Stimulated activated naive CD8-positive, alpha-beta T cell treated with anti-CD3 and anti-CD28 coated beads, Interleukin-15, amount 100 ng/mL, for 72 hours (primary cell): ENCODE data around the gene PLAC1.

Experiments
- ATAC-seq: fragments of 150-1000 bp; cut with Tn5 transposase; 2 replicates; pipeline ENCODE4 v1.10.0; 2021; ENCODE audit warnings: mild to moderate bottlenecking, moderate library complexity
- DNase-seq, 2 donors: peaks; one replicate each; pipeline ENCODE4 v3.0.0; 2021 to 2022
- H3K27ac Mint-ChIP-seq, 2 donors: one replicate each; pipeline ENCODE4 v1.8.0; 2022; ENCODE audit warnings: mild to moderate bottlenecking in 2 of 2, mixed read lengths in 2 of 2, moderate library complexity in 2 of 2
- H3K27me3 Mint-ChIP-seq: one replicate; pipeline ENCODE4 v1.8.0; 2022; ENCODE audit warnings: mixed read lengths
- H3K4me1 Mint-ChIP-seq: one replicate; pipeline ENCODE4 v1.8.0; 2022; ENCODE audit warnings: mild to moderate bottlenecking, mixed read lengths
- H3K4me3 Mint-ChIP-seq, 2 donors: one replicate each; pipeline ENCODE4 v1.8.0; 2022; ENCODE audit warnings: mild to moderate bottlenecking in 2 of 2, mixed read lengths in 2 of 2, moderate library complexity in 1 of 2
- H3K9me3 Mint-ChIP-seq, 2 donors: one replicate each; pipeline ENCODE4 v1.8.0; 2022; ENCODE audit warnings: mixed read lengths in 2 of 2

PLAC1 gene

GRCh38 chrX:134658002-134658759 lies at the start of gene PLAC1:
TSS of gene PLAC1 (minus strand) at chrX:134658471. CDS start at chrX:134566682, 91,789 bp downstream.
- no peaks in the 10 kb centered on the region for H3K9me3 Mint-ChIP-seq

GRCh38 chrX:134706138-134706537 lies 47.9 kb upstream of the PLAC1 start:
- DNase-seq (no peak), ATAC-seq (no peak)
- no peak overlapping the region for H3K4me3 Mint-ChIP-seq
- H3K27ac Mint-ChIP-seq: no peak overlapping the region
- no peaks in the 10 kb centered on the region for H3K4me1 Mint-ChIP-seq
- no peaks in the 10 kb centered on the region for H3K27me3 Mint-ChIP-seq
- H3K9me3 Mint-ChIP-seq: no peaks in the 10 kb centered on the region

More at GRCh38 chrX:134658002-134658759, at the start of gene PLAC1:
- H3K4me3 Mint-ChIP-seq: no peak within 1 kb of the TSS
- H3K4me1 Mint-ChIP-seq: peaks cover 8% of the 10 kb centered on the region
- H3K27ac Mint-ChIP-seq: no peak within 1 kb of the TSS
- H3K27me3 Mint-ChIP-seq: peaks cover 30% of the 10 kb centered on the region
- DNase-seq: no peak
- ATAC-seq: no peak

GRCh38 chrX:134695999-134696398 lies 37.7 kb upstream of the PLAC1 start:
- Mint-ChIP-seq H3K9me3 (no peaks in the 10 kb centered on the region), H3K27ac (no peak overlapping the region)
- ATAC-seq: no peak

GRCh38 chrX:134694333-134695322 lies 36.4 kb upstream of the PLAC1 start:
- H3K4me1 Mint-ChIP-seq: no peaks in the 10 kb centered on the region
- no peak for ATAC-seq
- no peak overlapping the region for H3K27ac Mint-ChIP-seq
- no peak overlapping the region for H3K4me3 Mint-ChIP-seq
- DNase-seq: no peak
- no peaks in the 10 kb centered on the region for H3K9me3 Mint-ChIP-seq
- H3K27me3 Mint-ChIP-seq: peaks cover 5% of the 10 kb centered on the region

More at GRCh38 chrX:134695999-134696398, 37.7 kb upstream of the PLAC1 start:
- H3K4me1 Mint-ChIP-seq: no peaks in the 10 kb centered on the region
- peaks cover 5% of the 10 kb centered on the region for H3K27me3 Mint-ChIP-seq
- no peak overlapping the region for H3K4me3 Mint-ChIP-seq
- DNase-seq: no peak

- Mint-ChIP-seq H3K27ac (no peak overlapping the region), H3K9me3 (no peaks in the 10 kb centered on the region), H3K4me1 (no peaks in the 10 kb centered on the region), H3K4me3 (no peak overlapping the region), H3K27me3 (peaks cover 5% of the 10 kb centered on the region)
- DNase-seq (no peak), ATAC-seq (no peak)
Observed at GRCh38 chrX:134693644-134694043, 35.4 kb upstream of the PLAC1 start.

GRCh38 chrX:134692990-134693389 lies 34.7 kb upstream of the PLAC1 start:
- DNase-seq (no peak), ATAC-seq (no peak)
- H3K27ac Mint-ChIP-seq: no peak overlapping the region
- H3K27me3 Mint-ChIP-seq: peaks cover 5% of the 10 kb centered on the region
- H3K4me1 Mint-ChIP-seq: no peaks in the 10 kb centered on the region
- H3K4me3 Mint-ChIP-seq: no peak overlapping the region
- H3K9me3 Mint-ChIP-seq: no peaks in the 10 kb centered on the region

GRCh38 chrX:134692233-134692632 lies 34.0 kb upstream of the PLAC1 start:
- Mint-ChIP-seq H3K9me3 (no peaks in the 10 kb centered on the region), H3K4me3 (no peak overlapping the region)

GRCh38 chrX:134691453-134691852 lies 33.2 kb upstream of the PLAC1 start:
- Mint-ChIP-seq H3K9me3 (no peaks in the 10 kb centered on the region), H3K4me1 (no peaks in the 10 kb centered on the region), H3K27me3 (peaks cover 5% of the 10 kb centered on the region), H3K4me3 (no peak overlapping the region), H3K27ac (no peak overlapping the region)
- DNase-seq: no peak
- ATAC-seq: no peak

More at GRCh38 chrX:134692233-134692632, 34.0 kb upstream of the PLAC1 start:
- Mint-ChIP-seq H3K4me1 (no peaks in the 10 kb centered on the region), H3K27ac (no peak overlapping the region), H3K27me3 (peaks cover 5% of the 10 kb centered on the region)
- ATAC-seq: no peak
- no peak for DNase-seq

- Mint-ChIP-seq H3K4me3 (no peak overlapping the region), H3K27ac (no peak overlapping the region), H3K4me1 (no peaks in the 10 kb centered on the region), H3K9me3 (no peaks in the 10 kb centered on the region), H3K27me3 (peaks cover 5% of the 10 kb centered on the region)
- DNase-seq (no peak), ATAC-seq (no peak)
Observed at GRCh38 chrX:134688839-134689238, 30.6 kb upstream of the PLAC1 start.

GRCh38 chrX:134688031-134688823 lies 30.0 kb upstream of the PLAC1 start:
- no peak for ATAC-seq
- no peak for DNase-seq
- no peaks in the 10 kb centered on the region for H3K4me1 Mint-ChIP-seq
- H3K4me3 Mint-ChIP-seq: no peak overlapping the region
- H3K9me3 Mint-ChIP-seq: no peaks in the 10 kb centered on the region
- H3K27me3 Mint-ChIP-seq: peaks cover 3% of the 10 kb centered on the region
- no peak overlapping the region for H3K27ac Mint-ChIP-seq

- Mint-ChIP-seq H3K4me1 (no peaks in the 10 kb centered on the region), H3K27me3 (no peaks in the 10 kb centered on the region), H3K9me3 (no peaks in the 10 kb centered on the region), H3K27ac (no peak overlapping the region), H3K4me3 (no peak overlapping the region)
- DNase-seq (no peak), ATAC-seq (no peak)
Observed at GRCh38 chrX:134685668-134686067, 27.4 kb upstream of the PLAC1 start.

- H3K4me3 Mint-ChIP-seq: no peak overlapping the region
- H3K9me3 Mint-ChIP-seq: no peaks in the 10 kb centered on the region
- H3K27ac Mint-ChIP-seq: no peak overlapping the region
- H3K4me1 Mint-ChIP-seq: no peaks in the 10 kb centered on the region
- no peaks in the 10 kb centered on the region for H3K27me3 Mint-ChIP-seq
- ATAC-seq (no peak), DNase-seq (no peak)
Observed at GRCh38 chrX:134684956-134685355, 26.7 kb upstream of the PLAC1 start.

- no peak overlapping the region for H3K4me3 Mint-ChIP-seq
- no peak for ATAC-seq
- H3K4me1 Mint-ChIP-seq: no peaks in the 10 kb centered on the region
- H3K27ac Mint-ChIP-seq: no peak overlapping the region
- no peak for DNase-seq
- H3K27me3 Mint-ChIP-seq: no peaks in the 10 kb centered on the region
- H3K9me3 Mint-ChIP-seq: no peaks in the 10 kb centered on the region
Observed at GRCh38 chrX:134683351-134684005, 25.2 kb upstream of the PLAC1 start.

- DNase-seq (no peak), ATAC-seq (no peak)
- H3K9me3 Mint-ChIP-seq: no peaks in the 10 kb centered on the region
- H3K4me1 Mint-ChIP-seq: no peaks in the 10 kb centered on the region
- H3K27me3 Mint-ChIP-seq: no peaks in the 10 kb centered on the region
- H3K4me3 Mint-ChIP-seq: no peak overlapping the region
- H3K27ac Mint-ChIP-seq: no peak overlapping the region
Observed at GRCh38 chrX:134682081-134682480, 23.8 kb upstream of the PLAC1 start.

- no peak for DNase-seq
- no peak for ATAC-seq
- Mint-ChIP-seq H3K27me3 (no peaks in the 10 kb centered on the region), H3K4me1 (no peaks in the 10 kb centered on the region), H3K9me3 (no peaks in the 10 kb centered on the region), H3K4me3 (no peak overlapping the region), H3K27ac (no peak overlapping the region)
Observed at GRCh38 chrX:134679644-134680043, 21.4 kb upstream of the PLAC1 start.
